Measurements from ENCODE around the gene EBF3. TPM values are rescaled to one million over a fixed set of nuclear protein-coding genes. Genes with fewer than 3 reads are reported as not detected.

Gene EBF3
- total RNA-seq, 6 experiments from 2014 or later = 0.12 TPM; not detected in 5

DNA sequence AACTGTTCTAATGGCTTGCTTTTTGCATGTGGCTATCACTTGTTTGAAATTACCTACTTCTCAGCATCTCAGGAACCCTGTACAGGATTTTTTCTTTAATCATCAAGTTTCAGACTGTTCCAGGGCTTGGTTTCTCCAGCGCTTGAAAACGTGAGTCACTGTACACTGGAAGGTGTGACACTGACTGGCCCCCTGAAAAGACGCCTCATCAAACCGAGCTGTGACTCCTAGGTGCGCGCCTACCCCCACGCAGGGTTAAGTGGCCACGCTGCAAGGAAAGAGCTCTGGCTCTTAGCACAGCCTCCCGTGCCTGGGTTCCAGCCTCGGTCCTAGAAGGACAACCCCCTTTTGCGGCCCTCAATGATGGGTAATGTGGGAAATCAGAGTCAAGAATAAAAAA, 81.0 kb downstream of the EBF3 start:
- ATAC-seq = no peak
- 34% methylated on average over 3 of the region's 11 CpGs for WGBS (ENCODE audit: insufficient coverage, low coverage, low lambda C conversion rate, missing lambda C conversion rate)
- intact Hi-C loops (cut with DNase I) = no loop called here
- H3K9me3 ChIP-seq = no peaks in the 10 kb centered on the region
- no peak overlapping the region for H3K27ac ChIP-seq
- H3K27me3 ChIP-seq = no peaks in the 10 kb centered on the region
- DNase-seq = no peak
- H3K4me3 ChIP-seq = no peak overlapping the region
- H3K36me3 ChIP-seq = no peaks in the 10 kb centered on the region
- no peak for TF ChIP-seq POLR2A (IDR thresholded peaks at IDR 0.05)
- no peak for TF ChIP-seq CTCF (IDR thresholded peaks at IDR 0.05)
- H3K4me1 ChIP-seq = no peaks in the 10 kb centered on the region

- Histone ChIP-seq H3K4me1 (no peaks in the 10 kb centered on the region), H3K4me3 (no peak overlapping the region), H3K9me3 (no peaks in the 10 kb centered on the region), H3K36me3 (no peaks in the 10 kb centered on the region), H3K27ac (no peak overlapping the region), H3K27me3 (no peaks in the 10 kb centered on the region)
- ATAC-seq = no peak
- TF ChIP-seq CTCF (IDR thresholded peaks at IDR 0.05) (no peak), POLR2A (IDR thresholded peaks at IDR 0.05) (no peak)
- intact Hi-C loops (cut with DNase I) = no loop called here
- WGBS (ENCODE audit: insufficient coverage, low coverage, low lambda C conversion rate, missing lambda C conversion rate) = 55% methylated on average over 9 of the region's 9 CpGs
- no peak for DNase-seq
These were observed 81.6 kb downstream of the EBF3 start for GRCh38 chr10:129882291-129883010.

- Histone ChIP-seq H3K4me3 (no peak overlapping the region), H3K9me3 (no peaks in the 10 kb centered on the region), H3K36me3 (no peaks in the 10 kb centered on the region), H3K27ac (no peak overlapping the region), H3K27me3 (no peaks in the 10 kb centered on the region), H3K4me1 (no peaks in the 10 kb centered on the region)
- DNase-seq = no peak
- ATAC-seq = no peak
- intact Hi-C loops (cut with DNase I) = no loop called here
- 53% methylated on average over 2 of the region's 6 CpGs for WGBS (ENCODE audit: insufficient coverage, low coverage, low lambda C conversion rate, missing lambda C conversion rate)
- TF ChIP-seq POLR2A (IDR thresholded peaks at IDR 0.05) (no peak), CTCF (IDR thresholded peaks at IDR 0.05) (no peak)
These were observed 82.4 kb downstream of the EBF3 start for GRCh38 chr10:129881641-129882040.

- 75% methylated on average over 6 of the region's 8 CpGs for WGBS (ENCODE audit: insufficient coverage, low coverage, low lambda C conversion rate, missing lambda C conversion rate)
- Histone ChIP-seq H3K27me3 (no peaks in the 10 kb centered on the region), H3K27ac (no peak overlapping the region), H3K9me3 (no peaks in the 10 kb centered on the region), H3K36me3 (no peaks in the 10 kb centered on the region), H3K4me1 (no peaks in the 10 kb centered on the region), H3K4me3 (no peak overlapping the region)
- DNase-seq (no peak), ATAC-seq (no peak)
- intact Hi-C loops (cut with DNase I) = no loop called here
- TF ChIP-seq POLR2A (IDR thresholded peaks at IDR 0.05) (no peak), CTCF (IDR thresholded peaks at IDR 0.05) (no peak)
These were observed 83.7 kb downstream of the EBF3 start for GRCh38 chr10:129880191-129880870.
